ENCODE data around the gene FCN1. TPM values are rescaled to one million over a fixed set of nuclear protein-coding genes. Genes with fewer than 3 reads are reported as not detected.

FCN1 gene
- total RNA-seq, 4 donors from 2014 or later, result 1.3 to 26.0 (median 1.8) TPM

DNA sequence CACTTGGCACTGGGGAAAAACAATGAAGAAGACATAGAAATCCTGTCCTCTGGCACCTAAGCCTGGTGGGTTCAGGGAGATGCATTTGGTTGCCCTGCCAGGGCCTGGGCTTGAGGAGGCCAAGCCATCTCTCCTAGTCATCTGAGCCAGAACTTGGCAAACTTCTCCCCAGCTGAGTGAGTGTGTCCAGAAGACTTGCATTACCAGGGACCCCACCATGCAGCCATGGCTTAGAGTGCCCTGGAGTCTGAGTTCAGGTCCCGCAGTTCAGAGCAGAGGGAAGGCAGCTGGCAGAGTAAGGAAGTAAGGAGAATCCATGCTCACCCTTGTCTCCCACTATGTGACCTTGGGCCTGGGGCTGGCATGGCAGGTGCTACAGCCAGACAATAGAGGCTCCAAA is 37.4 kb upstream of the FCN1 start:
- intact Hi-C loops (cut with DNase I), result no loop called here
- no peak overlapping the region for H3K27ac ChIP-seq (replicated peaks in 1 of 4)
- peaks cover 0 to 24% (median 0%) of the 10 kb centered on the region in 4 donors for H3K27me3 ChIP-seq
- no peak for DNase-seq (ENCODE audit: extremely low spot score)
- H3K9me3 ChIP-seq, result peaks cover 0 to 4% (median 0%) of the 10 kb centered on the region in 4 donors
- WGBS, result no CpG with 5 or more reads among the region's 1 CpG
- H3K36me3 ChIP-seq, result no peaks in the 10 kb centered on the region
- TF ChIP-seq, protein P1, sequence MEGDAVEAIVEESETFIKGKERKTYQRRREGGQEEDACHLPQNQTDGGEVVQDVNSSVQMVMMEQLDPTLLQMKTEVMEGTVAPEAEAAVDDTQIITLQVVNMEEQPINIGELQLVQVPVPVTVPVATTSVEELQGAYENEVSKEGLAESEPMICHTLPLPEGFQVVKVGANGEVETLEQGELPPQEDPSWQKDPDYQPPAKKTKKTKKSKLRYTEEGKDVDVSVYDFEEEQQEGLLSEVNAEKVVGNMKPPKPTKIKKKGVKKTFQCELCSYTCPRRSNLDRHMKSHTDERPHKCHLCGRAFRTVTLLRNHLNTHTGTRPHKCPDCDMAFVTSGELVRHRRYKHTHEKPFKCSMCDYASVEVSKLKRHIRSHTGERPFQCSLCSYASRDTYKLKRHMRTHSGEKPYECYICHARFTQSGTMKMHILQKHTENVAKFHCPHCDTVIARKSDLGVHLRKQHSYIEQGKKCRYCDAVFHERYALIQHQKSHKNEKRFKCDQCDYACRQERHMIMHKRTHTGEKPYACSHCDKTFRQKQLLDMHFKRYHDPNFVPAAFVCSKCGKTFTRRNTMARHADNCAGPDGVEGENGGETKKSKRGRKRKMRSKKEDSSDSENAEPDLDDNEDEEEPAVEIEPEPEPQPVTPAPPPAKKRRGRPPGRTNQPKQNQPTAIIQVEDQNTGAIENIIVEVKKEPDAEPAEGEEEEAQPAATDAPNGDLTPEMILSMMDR (IDR thresholded peaks at IDR 0.05), result no peak
- no peak for TF ChIP-seq EP300 (IDR thresholded peaks at IDR 0.05)
- no peak for TF ChIP-seq POLR2AphosphoS5 (IDR thresholded peaks at IDR 0.05)
- TF ChIP-seq POLR2A (IDR thresholded peaks at IDR 0.05; ENCODE audit: low read depth), result no peak
- no peak overlapping the region for H3K4me3 ChIP-seq
- H3K4me1 ChIP-seq, result no peaks in the 10 kb centered on the region

DNA sequence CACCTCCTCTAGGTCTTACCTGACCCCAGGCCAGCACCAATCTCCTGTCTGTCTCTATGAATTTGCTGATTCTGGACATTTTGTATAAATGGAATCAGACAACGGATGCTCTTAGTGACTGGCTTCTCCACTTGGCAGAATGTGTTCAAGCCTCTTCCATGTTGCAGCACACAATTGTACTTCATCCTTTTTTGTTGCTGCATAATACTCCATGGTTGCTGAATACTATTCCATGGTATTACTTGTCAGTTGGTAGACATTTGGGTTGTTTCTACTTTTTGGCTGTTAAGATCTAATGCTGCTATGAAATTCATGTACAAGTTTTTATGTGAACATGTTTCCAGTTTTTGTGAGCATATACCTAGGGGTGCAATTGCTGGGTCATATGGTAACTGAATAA is 34.3 kb upstream of the FCN1 start:
- DNase-seq (ENCODE audit: extremely low spot score), result no peak
- Histone ChIP-seq H3K27me3 (peaks cover 0 to 18% (median 0%) of the 10 kb centered on the region in 4 donors), H3K4me3 (no peak overlapping the region), H3K4me1 (peaks cover 0 to 5% (median 2%) of the 10 kb centered on the region in 4 donors), H3K27ac (replicated peaks in 1 of 4) (no peak overlapping the region), H3K9me3 (no peaks in the 10 kb centered on the region), H3K36me3 (no peaks in the 10 kb centered on the region)
- 72% methylated on average over 1 of the region's 1 CpG for WGBS
- TF ChIP-seq, protein P1 (IDR thresholded peaks at IDR 0.05), result no peak
- TF ChIP-seq POLR2AphosphoS5 (IDR thresholded peaks at IDR 0.05), result no peak
- TF ChIP-seq POLR2A (IDR thresholded peaks at IDR 0.05; ENCODE audit: low read depth), result no peak
- TF ChIP-seq EP300 (IDR thresholded peaks at IDR 0.05), result no peak
- intact Hi-C loops (cut with DNase I), result no loop called here

DNA sequence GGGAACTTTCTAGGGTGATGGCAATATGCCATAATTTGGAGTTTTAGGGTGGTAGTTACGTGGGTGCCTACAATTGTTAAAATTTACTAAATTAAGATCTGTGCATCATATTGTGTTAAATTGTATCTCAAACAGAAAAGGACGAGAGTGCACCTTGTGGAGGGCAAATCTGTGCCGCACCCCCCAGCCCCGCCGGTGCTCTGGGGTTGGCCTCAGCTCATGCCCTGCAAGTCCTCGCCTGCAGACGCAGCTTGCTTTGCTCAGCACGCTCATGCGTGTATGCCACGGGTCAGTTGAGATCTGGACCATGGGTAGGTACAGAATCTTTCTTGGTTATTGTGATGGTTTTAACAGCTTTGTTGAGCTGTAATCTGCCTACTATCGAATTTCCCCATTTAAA is 33.7 kb upstream of the FCN1 start:
- H3K9me3 ChIP-seq, result no peaks in the 10 kb centered on the region
- DNase-seq (ENCODE audit: extremely low spot score), result no peak
- no peak overlapping the region for H3K27ac ChIP-seq (replicated peaks in 1 of 4)
- H3K36me3 ChIP-seq, result no peaks in the 10 kb centered on the region
- peaks cover 0 to 19% (median 0%) of the 10 kb centered on the region in 4 donors for H3K27me3 ChIP-seq
- H3K4me3 ChIP-seq, result no peak overlapping the region
- TF ChIP-seq, protein P1 (IDR thresholded peaks at IDR 0.05), result no peak
- TF ChIP-seq EP300 (IDR thresholded peaks at IDR 0.05), result no peak
- TF ChIP-seq POLR2AphosphoS5 (IDR thresholded peaks at IDR 0.05), result no peak
- no peak for TF ChIP-seq POLR2A (IDR thresholded peaks at IDR 0.05; ENCODE audit: low read depth)
- intact Hi-C loops (cut with DNase I), result no loop called here
- H3K4me1 ChIP-seq, result peaks cover 0 to 5% (median 2%) of the 10 kb centered on the region in 4 donors
- WGBS, result 94% methylated on average over 11 of the region's 11 CpGs

DNA sequence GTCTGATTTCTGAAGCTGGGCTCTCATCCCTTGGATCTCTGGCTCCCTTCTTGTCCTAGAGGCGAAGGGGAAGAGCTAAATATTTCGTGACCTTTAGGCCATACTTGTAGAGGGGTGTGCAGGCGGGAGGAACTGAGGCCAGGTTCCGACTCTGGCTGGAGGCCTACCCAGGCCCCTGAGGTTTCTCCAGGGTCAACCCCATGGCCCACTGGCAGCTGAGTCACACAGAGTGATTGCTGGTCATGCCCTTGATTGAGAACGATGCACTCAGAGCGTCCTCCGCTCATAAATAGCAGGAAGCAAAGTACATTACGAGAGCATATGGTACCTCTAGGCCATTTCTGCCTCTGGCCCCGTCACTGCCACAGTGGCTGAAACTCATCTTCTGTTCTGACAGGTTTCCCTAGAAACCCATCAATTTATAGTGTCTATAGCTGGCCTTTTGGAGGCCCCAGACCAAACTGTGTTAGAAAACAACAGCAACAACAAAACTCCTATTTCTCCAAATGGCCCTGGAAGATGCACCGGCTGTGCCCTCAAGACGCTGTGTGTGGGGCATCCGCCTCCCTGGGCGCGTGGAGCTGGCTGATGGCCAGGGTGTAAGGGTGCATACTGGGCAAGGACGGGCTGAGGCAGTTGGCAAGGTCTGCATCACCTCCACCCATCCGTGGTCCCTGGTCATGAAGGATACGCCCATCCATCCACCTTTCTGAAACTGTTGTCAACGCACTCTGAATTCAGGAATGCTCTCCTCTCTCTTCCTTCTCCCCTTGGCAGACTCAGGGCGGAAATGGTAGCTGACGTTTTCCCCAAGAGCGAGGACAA is 32.9 kb upstream of the FCN1 start:
- Histone ChIP-seq H3K4me3 (no peak overlapping the region), H3K27me3 (peaks cover 0 to 23% (median 0%) of the 10 kb centered on the region in 4 donors), H3K9me3 (no peaks in the 10 kb centered on the region), H3K36me3 (no peaks in the 10 kb centered on the region), H3K4me1 (peaks cover 0 to 6% (median 2%) of the 10 kb centered on the region in 4 donors), H3K27ac (replicated peaks in 1 of 4) (no peak overlapping the region)
- WGBS, result 92% methylated on average over 18 of the region's 21 CpGs
- intact Hi-C loops (cut with DNase I), result no loop called here
- TF ChIP-seq POLR2AphosphoS5 (IDR thresholded peaks at IDR 0.05) (no peak), EP300 (IDR thresholded peaks at IDR 0.05) (no peak), POLR2A (IDR thresholded peaks at IDR 0.05; ENCODE audit: low read depth) (no peak)
- TF ChIP-seq, protein P1 (IDR thresholded peaks at IDR 0.05), result no peak
- DNase-seq (ENCODE audit: extremely low spot score), result no peak

All from esophagus muscularis mucosa (tissue), 4 donors.